H1 (cell line): ENCODE measurements around the gene CHN2. TPM values are rescaled to one million over a fixed set of nuclear protein-coding genes. Genes with fewer than 3 reads are reported as not detected.

Experiments used
- CTCF ChIA-PET: fragments of 300-600 bp; sonication (Branson Sonifier 250); formaldehyde crosslinking; loops from one replicate; lab custom pipeline; 2021; ENCODE audit not compliant: partially characterized antibody; lab: Charles Lee
- POLR2A ChIA-PET: fragments of 300-600 bp; sonication (Branson Sonifier 250); formaldehyde crosslinking; loops from one replicate; lab custom pipeline; 2021; ENCODE audit warnings: inconsistent platforms; ENCODE audit not compliant: partially characterized antibody; lab: Charles Lee
- DNase-seq, 2 experiments: peaks; one replicate each; pipeline versions ENCODE4 v3.0.0 to v3.0.0-alpha.2; 2010 to 2022; ENCODE audit warnings: low spot score in 2 of 2, low read depth in 1 of 2, mixed read lengths in 1 of 2
- FAIRE-seq: peaks from 2 replicates; lab custom pipeline; 2011; peaks lifted over from hg19 to GRCh38; lab: Jason Lieb, UNC
- H2AFZ ChIP-seq: 2 replicates; pipeline ENCODE4 v1.8.1; 2012; ENCODE audit warnings: low read length, inconsistent platforms
- H2AK5ac ChIP-seq: 2 replicates; pipeline ENCODE4 v1.6.1; 2013; ENCODE audit warnings: low read depth, low read length
- H2BK120ac ChIP-seq: replicated peaks from 2 replicates; pipeline ENCODE3; 2013; ENCODE audit warnings: low read depth, low read length, inconsistent platforms
- H2BK12ac ChIP-seq: 2 replicates; pipeline ENCODE4 v1.6.1; 2013; ENCODE audit warnings: low read depth, low read length
- H2BK15ac ChIP-seq: 2 replicates; pipeline ENCODE4 v1.6.1; 2013; ENCODE audit warnings: low read length
- H2BK20ac ChIP-seq: 2 replicates; pipeline ENCODE4 v1.6.1; 2013; ENCODE audit warnings: low read length
- H2BK5ac ChIP-seq: 2 replicates; pipeline ENCODE4 v1.6.1; 2013; ENCODE audit warnings: low read depth, low read length
- H3K14ac ChIP-seq: 2 replicates; pipeline ENCODE4 v1.6.1; 2013; ENCODE audit warnings: inconsistent platforms; ENCODE audit not compliant: insufficient read length
- H3K18ac ChIP-seq: 2 replicates; pipeline ENCODE4 v1.6.1; 2013; ENCODE audit warnings: low read length; ENCODE audit errors: extremely low read depth
- H3K23ac ChIP-seq: 2 replicates; pipeline ENCODE4 v1.6.1; 2013; ENCODE audit warnings: inconsistent platforms; ENCODE audit not compliant: insufficient read length
- H3K23me2 ChIP-seq: 2 replicates; pipeline ENCODE4 v1.6.1; 2013; ENCODE audit warnings: low read depth, low read length
- H3K27ac ChIP-seq: 2 replicates; pipeline ENCODE4 v1.6.1; 2011; ENCODE audit warnings: low read depth, low read length, inconsistent platforms
- H3K27me3 ChIP-seq, 4 experiments: replicated peaks in 1 of 4; 1 replicate in 1 of 4; 2 replicates in 3 of 4; pipeline versions ENCODE4 v1.6.1 to v1.8.1; 2011 to 2013; ENCODE audit warnings: low read length in 3 of 4, mild to moderate bottlenecking in 3 of 4, inconsistent platforms in 2 of 4, mixed read lengths in 2 of 4, moderate library complexity in 1 of 4; ENCODE audit not compliant: control insufficient read depth in 3 of 4, insufficient read depth in 3 of 4; ENCODE audit errors: extremely low read depth in 1 of 4
- H3K36me3 ChIP-seq, 4 experiments: 2 replicates each; pipeline versions ENCODE4 v1.6.1 to v1.8.1; 2011 to 2013; ENCODE audit warnings: mild to moderate bottlenecking in 4 of 4, low read length in 3 of 4, moderate library complexity in 2 of 4, control low read depth in 1 of 4, inconsistent platforms in 1 of 4; ENCODE audit not compliant: insufficient read depth in 4 of 4, control insufficient read depth in 2 of 4
- H3K4ac ChIP-seq: replicated peaks from 2 replicates; pipeline ENCODE3; 2013; ENCODE audit warnings: low read length, low read depth, mixed read lengths, inconsistent platforms; ENCODE audit not compliant: insufficient read length
- H3K4me1 ChIP-seq, 4 experiments: replicated peaks in 1 of 4; 1 replicate in 1 of 4; 2 replicates in 3 of 4; pipeline versions ENCODE4 v1.6.1 to v1.8.1; 2011 to 2013; ENCODE audit warnings: low read length in 3 of 4, inconsistent platforms in 2 of 4, mixed read lengths in 1 of 4; ENCODE audit not compliant: insufficient read depth in 4 of 4, control insufficient read depth in 3 of 4
- H3K4me2 ChIP-seq, 2 experiments: 2 replicates each; pipeline versions ENCODE4 v1.6.1 to v1.8.1; 2011 to 2013; ENCODE audit warnings: low read depth in 2 of 2, low read length in 2 of 2, control low read depth in 1 of 2, inconsistent platforms in 1 of 2, mild to moderate bottlenecking in 1 of 2; ENCODE audit not compliant: insufficient read depth in 1 of 2
- H3K4me3 ChIP-seq, 4 experiments: fragments of 200-600, 300-600 bp in 1 of 4; sonication (generic), shearing (Covaris generic), sonication (Bioruptor Twin) in 1 of 4; 2 replicates each; pipeline versions ENCODE4 v1.5.1 to v1.8.1; 2011 to 2016; ENCODE audit warnings: low read length in 4 of 4, low read depth in 3 of 4, control low read depth in 2 of 4, inconsistent platforms in 2 of 4, mild to moderate bottlenecking in 2 of 4, mixed read lengths in 1 of 4, moderate library complexity in 1 of 4; ENCODE audit not compliant: insufficient read depth in 2 of 4; ENCODE audit errors: extremely low read depth in 1 of 4
- H3K56ac ChIP-seq: replicated peaks from 2 replicates; pipeline ENCODE3; 2013; ENCODE audit warnings: low read depth, mild to moderate bottlenecking, mixed read lengths, low read length, inconsistent platforms; ENCODE audit not compliant: insufficient read length
- H3K79me1 ChIP-seq: 2 replicates; pipeline ENCODE4 v1.6.1; 2013; ENCODE audit warnings: low read depth, low read length, control low read depth
- H3K79me2 ChIP-seq, 2 experiments: 2 replicates each; pipeline versions ENCODE4 v1.6.1 to v1.8.1; 2012 to 2013; ENCODE audit warnings: low read length in 2 of 2, mild to moderate bottlenecking in 2 of 2, inconsistent platforms in 1 of 2; ENCODE audit not compliant: insufficient read depth in 2 of 2, control insufficient read depth in 1 of 2
- H3K9ac ChIP-seq, 4 experiments: replicated peaks in 1 of 4; 1 replicate in 1 of 4; 2 replicates in 3 of 4; pipeline versions ENCODE4 v1.6.1 to v1.8.1; 2011 to 2013; ENCODE audit warnings: low read depth in 3 of 4, low read length in 3 of 4, control low read depth in 2 of 4, mild to moderate bottlenecking in 2 of 4, moderate library complexity in 2 of 4, inconsistent platforms in 1 of 4; ENCODE audit errors: extremely low read depth in 1 of 4
- H3K9me3 ChIP-seq, 2 experiments: 2 replicates each; pipeline versions ENCODE4 v1.6.1 to v1.8.1; 2012 to 2013; ENCODE audit warnings: mild to moderate bottlenecking in 2 of 2, moderate library complexity in 2 of 2, control low read depth in 1 of 2, inconsistent platforms in 1 of 2, low read depth in 1 of 2, low read length in 1 of 2, mixed read lengths in 1 of 2; ENCODE audit not compliant: insufficient read depth in 2 of 2
- H4K20me1 ChIP-seq, 2 experiments: replicated peaks in 1 of 2; 2 replicates each; pipeline versions ENCODE3 to v1.8.1; 2011 to 2013; ENCODE audit warnings: inconsistent platforms in 2 of 2, low read length in 2 of 2, mild to moderate bottlenecking in 1 of 2; ENCODE audit not compliant: insufficient read depth in 2 of 2, control insufficient read depth in 1 of 2
- H4K5ac ChIP-seq: 2 replicates; pipeline ENCODE4 v1.6.1; 2013; ENCODE audit warnings: low read length, low read depth, mixed read lengths, inconsistent platforms; ENCODE audit not compliant: insufficient read length
- H4K8ac ChIP-seq: 2 replicates; pipeline ENCODE4 v1.8.0; 2013; ENCODE audit warnings: mild to moderate bottlenecking, moderate library complexity, low read length, inconsistent platforms; ENCODE audit not compliant: insufficient read depth; ENCODE audit errors: extremely low read depth
- H4K91ac ChIP-seq: replicated peaks from 2 replicates; pipeline ENCODE3; 2013; ENCODE audit warnings: low read length, mixed read lengths, inconsistent platforms; ENCODE audit not compliant: insufficient read length
- JUND ChIP-seq: IDR thresholded peaks from 2 replicates; pipeline ENCODE4 v1.6.1; 2011; ENCODE audit warnings: mild to moderate bottlenecking, improper control_type of control experiment, low read length
- KDM5A ChIP-seq: fragments of 200-600 bp; IDR thresholded peaks from 2 replicates; pipeline ENCODE4 v1.7.1; 2012; ENCODE audit warnings: mild to moderate bottlenecking, low read length, inconsistent platforms, mixed read lengths
- WGBS, 2 experiments: shearing (Covaris generic) in 1 of 2; methylation state at CpG; one replicate each; pipeline versions ENCODE4 v1.1.6 to v1.1.7; 2013 to 2015; ENCODE audit warnings: low lambda C conversion rate in 2 of 2, mixed read lengths in 2 of 2, inconsistent platforms in 1 of 2, low coverage in 1 of 2, missing lambda C conversion rate in 1 of 2; ENCODE audit not compliant: insufficient replicate concordance in 2 of 2, insufficient coverage in 1 of 2, insufficient read length in 1 of 2; ENCODE audit errors: extremely low coverage in 1 of 2, missing lambda C conversion rate in 1 of 2; 5-methylcytosine and 5-hydroxymethylcytosine counted together
- polyA plus RNA-seq, 7 experiments: library from polyadenylated mRNA; depleted of rRNA in 3 of 7; stranded (reverse) in 5 of 7; unstranded in 2 of 7; fragments of >200 nt in 5 of 7; fragments of 200-250 nt in 2 of 7; gene quantifications; 1 replicate in 5 of 7; 2 replicates in 1 of 7; 4 replicates in 1 of 7; pipeline versions ENCODE4 v1.2.1 to v1.2.3, GENCODE V29; 2011 to 2013; ENCODE audit warnings: missing spikeins in 2 of 7, mixed read lengths in 2 of 7
- total RNA-seq: library from RNA; stranded (reverse); fragmentation: NEBNext Ultra II Directional; extraction: Animal tissue kit (Norgen Biotek cat#: 25700); gene quantifications from 2 replicates; pipeline ENCODE4 v1.2.1, GENCODE V29; 2021

CHN2 gene
- total and polyA plus RNA-seq, 2 of the 8 experiments (the other 6 are each of a cell fraction or from before 2014, with no cell fraction given), result 2.9 to 4.8 TPM

- Histone ChIP-seq H4K5ac (no peak overlapping the region), H4K8ac (no peak overlapping the region), H2BK20ac (no peak overlapping the region), H2BK12ac (no peak overlapping the region), H2BK15ac (no peak overlapping the region), H3K23ac (no peak overlapping the region), H3K4ac (no peak overlapping the region), H3K14ac (no peak overlapping the region), H2AFZ (no peak overlapping the region), H3K4me1 (peaks cover 0 to 2% (median 0%) of the 10 kb centered on the region in 4 experiments; a peak in 1 of 7 replicates), H3K4me3 (no peak overlapping the region), H2AK5ac (no peak overlapping the region), H3K56ac (no peak overlapping the region), H2BK120ac (no peak overlapping the region), H3K9ac (no peak overlapping the region), H3K9me3 (no peaks in the 10 kb centered on the region), H3K4me2 (no peak overlapping the region; a peak in 1 of 4 replicates), H3K18ac (no peak overlapping the region), H3K79me2 (no peaks in the 10 kb centered on the region), H3K79me1 (no peaks in the 10 kb centered on the region), H2BK5ac (no peak overlapping the region), H3K27ac (no peak overlapping the region), H3K27me3 (no peaks in the 10 kb centered on the region), H4K20me1 (no peaks in the 10 kb centered on the region), H3K23me2 (no peaks in the 10 kb centered on the region), H4K91ac (no peak overlapping the region), H3K36me3 (no peaks in the 10 kb centered on the region)
- 88% methylated on average over 8 of the region's 8 CpGs; no CpG with 5 or more reads in 1 of the 2 experiments for WGBS, 2 experiments
- no peak for TF ChIP-seq JUND
- no peak for TF ChIP-seq KDM5A
- ChIA-PET CTCF (interaction anchor here (1.0 to 1.1 kb wide), 2 partner anchors 328 to 1124 kb away, joined by 3 read pairs; no protein-coding TSS in a partner anchor), POLR2A (interaction anchor here (1.1 kb wide), 1 partner anchor 25 kb away, joined by 3 read pairs; no protein-coding TSS in a partner anchor)
- DNase-seq (no peak), FAIRE-seq (no peak)
Observed at GRCh38 chr7:29430279-29430949, 235.8 kb downstream of the CHN2 start.
